HepG2 (cell line): ENCODE data around the gene MAST1. TPM values are rescaled to one million over a fixed set of nuclear protein-coding genes. Genes with fewer than 3 reads are reported as not detected.

Experiments
- ATAC-seq: fragments of 200-7000 bp; cut with Tn5 transposase; 3 replicates; pipeline ENCODE4 v1.9.1; 2020; ENCODE audit warnings: mild to moderate bottlenecking, moderate library complexity
- BruUV-seq: library from RNA; stranded (reverse); fragments of 400-500 nt; replicated peaks from 2 replicates; lab custom pipeline; 2021; lab: Mats Ljungman, UMichigan
- CTCF ChIA-PET: fragments of 300-600 bp; formaldehyde crosslinking; extraction: SDS; loops from one replicate; lab custom pipeline; 2021; ENCODE audit warnings: low total read pairs, inconsistent platforms, low intra/inter-chr PET ratio; lab: Yijun Ruan, JAX
- POLR2A ChIA-PET: fragments of 350-600 bp; sonication (Branson Sonifier 250); formaldehyde crosslinking; loops from one replicate; lab custom pipeline; 2020; ENCODE audit warnings: antibody characterized with exemption, inconsistent platforms; lab: Yijun Ruan, JAX
- DNase-seq: peaks from one replicate; pipeline ENCODE4 v3.0.0-alpha.2; 2015; ENCODE audit warnings: low spot score
- FAIRE-seq: peaks from 3 replicates; lab custom pipeline; 2011; peaks lifted over from hg19 to GRCh38; lab: Jason Lieb, UNC
- H2AFZ ChIP-seq: one replicate; pipeline ENCODE4 v1.6.1; 2011; ENCODE audit warnings: low read length, inconsistent platforms
- H3K27ac ChIP-seq: fragments of 300-600 bp; 3 replicates; pipeline ENCODE4 v1.8.0; 2011; ENCODE audit warnings: mixed run types, mild to moderate bottlenecking, mixed read lengths, low read length, inconsistent platforms; ENCODE audit not compliant: insufficient read depth; ENCODE audit errors: extremely low read length
- H3K27me3 ChIP-seq, 2 experiments: fragments of 200-600 bp in 1 of 2; 2 replicates in 1 of 2; 3 replicates in 1 of 2; pipeline versions ENCODE4 v1.6.0 to v1.8.0; 2011; ENCODE audit warnings: low read length in 2 of 2, mild to moderate bottlenecking in 2 of 2, moderate library complexity in 2 of 2, inconsistent platforms in 1 of 2; ENCODE audit not compliant: insufficient read depth in 2 of 2, control insufficient read depth in 1 of 2
- H3K36me3 ChIP-seq, 2 experiments: fragments of 200-600 bp in 1 of 2; replicated peaks in 1 of 2; 2 replicates in 1 of 2; 3 replicates in 1 of 2; pipeline versions ENCODE4 v1.5.1 to v1.8.0; 2011; ENCODE audit warnings: low read length in 2 of 2, inconsistent platforms in 1 of 2; ENCODE audit not compliant: insufficient read depth in 2 of 2, control insufficient read depth in 1 of 2
- H3K4me1 ChIP-seq: 2 replicates; pipeline ENCODE4 v1.5.1; 2012; ENCODE audit warnings: low read length, inconsistent platforms; ENCODE audit not compliant: insufficient read depth
- H3K4me2 ChIP-seq: 2 replicates; pipeline ENCODE4 v1.6.0; 2011; ENCODE audit warnings: low read depth, low read length, inconsistent platforms
- H3K4me3 ChIP-seq, 3 experiments: fragments of 200-600 bp in 1 of 3; sonication (generic), shearing (Covaris generic) in 1 of 3; replicated peaks in 1 of 3; 2 replicates each; pipeline ENCODE4 v1.5.1; 2011 to 2016; ENCODE audit warnings: low read length in 3 of 3, inconsistent platforms in 2 of 3, low read depth in 2 of 3, mild to moderate bottlenecking in 2 of 3, control low read depth in 1 of 3, mixed read lengths in 1 of 3; ENCODE audit not compliant: insufficient read depth in 1 of 3
- H3K79me2 ChIP-seq: one replicate; pipeline ENCODE4 v1.6.1; 2011; ENCODE audit warnings: low read length, inconsistent platforms; ENCODE audit not compliant: insufficient read depth
- H3K9ac ChIP-seq: 2 replicates; pipeline ENCODE4 v1.6.0; 2011; ENCODE audit warnings: mild to moderate bottlenecking, low read depth, low read length, inconsistent platforms; ENCODE audit not compliant: insufficient read depth
- H3K9me3 ChIP-seq: 2 replicates; pipeline ENCODE4 v1.5.1; 2012; ENCODE audit warnings: mild to moderate bottlenecking, low read length
- H4K20me1 ChIP-seq: 2 replicates; pipeline ENCODE4 v1.6.0; 2011; ENCODE audit warnings: inconsistent platforms, mild to moderate bottlenecking, low read length, moderate library complexity; ENCODE audit not compliant: insufficient read depth
- HNF4G ChIP-seq, 2 experiments: sonication (generic) in 1 of 2; formaldehyde crosslinking in 1 of 2; IDR thresholded peaks; 2 replicates each; pipeline versions ENCODE4 v1.4.0 to v1.6.1; 2011 to 2020; ENCODE audit warnings: borderline replicate concordance in 2 of 2, low read depth in 2 of 2, mild to moderate bottlenecking in 2 of 2, low read length in 1 of 2, missing genetic modification reagents in 1 of 2, moderate library complexity in 1 of 2
- TEAD3 ChIP-seq: optimal IDR thresholded peaks from 2 replicates; pipeline ENCODE3; 2016; ENCODE audit warnings: borderline replicate concordance
- TRIM24 ChIP-seq: sonication (generic); formaldehyde crosslinking; IDR thresholded peaks from 2 replicates; pipeline ENCODE4 v1.8.0; 2022; ENCODE audit warnings: mild to moderate bottlenecking, missing genetic modification reagents
- ZNF629 ChIP-seq: sonication (generic); formaldehyde crosslinking; conservative IDR thresholded peaks from 2 replicates; pipeline ENCODE4 v1.5.0; 2020; ENCODE audit warnings: missing genetic modification reagents
- ZNF709 ChIP-seq: sonication (generic); formaldehyde crosslinking; IDR thresholded peaks from 2 replicates; pipeline ENCODE4 v1.5.0; 2020; ENCODE audit warnings: mild to moderate bottlenecking, missing genetic modification reagents
- WGBS: methylation state at CpG from one replicate; pipeline ENCODE4 v1.1.6; 2017; ENCODE audit warnings: low lambda C conversion rate; 5-methylcytosine and 5-hydroxymethylcytosine counted together
- in situ Hi-C: cut with HindIII; loops from 2 replicates; pipeline ENCODE4 v1.10.0; 2017; ENCODE audit warnings: low pct_unique_long_range_greater_than_20kb; ENCODE audit not compliant: extremely low pct_ligation_motif_present
- intact Hi-C: fragments of 100-400 bp; cut with micrococcal nuclease; formaldehyde crosslinking; loops from one replicate; pipeline ENCODE4 v1.10.0; 2022; ENCODE audit not compliant: unreplicated experiment
- polyA plus RNA-seq, 8 experiments: library from polyadenylated mRNA; depleted of rRNA in 3 of 8; stranded (reverse) in 7 of 8; unstranded in 1 of 8; fragments of >200 nt; fragmentation: Illumina TruSeq in 4 of 8; extraction: Trizol in 4 of 8; gene quantifications; 2 replicates each; pipeline versions ENCODE4 v1.2.1 to v1.2.3, GENCODE V29; 2011 to 2016; ENCODE audit warnings: low read depth in 4 of 8, missing spikeins in 1 of 8, mixed read lengths in 1 of 8; ENCODE audit not compliant: insufficient read depth in 1 of 8
- total RNA-seq, 5 experiments: library from RNA; depleted of rRNA; stranded (reverse); fragments of >200 nt; fragmentation: Illumina TruSeq; extraction: Trizol; gene quantifications; 2 replicates each; pipeline ENCODE4 v1.2.3, GENCODE V29; 2016; ENCODE audit warnings: low read depth in 1 of 5
- TF ChIP-seq, protein P1 (sequence below): sonication (generic); formaldehyde crosslinking; IDR thresholded peaks from 2 replicates; pipeline ENCODE4 v1.4.0; 2020; ENCODE audit warnings: missing genetic modification reagents

Gene MAST1
- total and polyA plus RNA-seq, 2 of the 13 experiments (the other 11 are each of a cell fraction or from before 2014, with no cell fraction given), result 0.73 to 4.7 TPM

GRCh38 chr19:12875086-12875485 lies 36.8 kb downstream of the MAST1 start:
- TF ChIP-seq ZNF629 (CRISPR knock-in tag) (peak; percentile 53), ZNF709 (CRISPR knock-in tag) (no peak), HNF4G (IDR thresholded peaks at IDR 0.05; ENCODE audit: borderline replicate concordance, low read depth, low read length) (no peak), HNF4G (CRISPR knock-in tag; IDR thresholded peaks at IDR 0.05; ENCODE audit: borderline replicate concordance, low read depth) (no peak), TEAD3 (CRISPR knock-in tag) (no peak), TRIM24 (CRISPR knock-in tag) (no peak)
- TF ChIP-seq, protein P1, sequence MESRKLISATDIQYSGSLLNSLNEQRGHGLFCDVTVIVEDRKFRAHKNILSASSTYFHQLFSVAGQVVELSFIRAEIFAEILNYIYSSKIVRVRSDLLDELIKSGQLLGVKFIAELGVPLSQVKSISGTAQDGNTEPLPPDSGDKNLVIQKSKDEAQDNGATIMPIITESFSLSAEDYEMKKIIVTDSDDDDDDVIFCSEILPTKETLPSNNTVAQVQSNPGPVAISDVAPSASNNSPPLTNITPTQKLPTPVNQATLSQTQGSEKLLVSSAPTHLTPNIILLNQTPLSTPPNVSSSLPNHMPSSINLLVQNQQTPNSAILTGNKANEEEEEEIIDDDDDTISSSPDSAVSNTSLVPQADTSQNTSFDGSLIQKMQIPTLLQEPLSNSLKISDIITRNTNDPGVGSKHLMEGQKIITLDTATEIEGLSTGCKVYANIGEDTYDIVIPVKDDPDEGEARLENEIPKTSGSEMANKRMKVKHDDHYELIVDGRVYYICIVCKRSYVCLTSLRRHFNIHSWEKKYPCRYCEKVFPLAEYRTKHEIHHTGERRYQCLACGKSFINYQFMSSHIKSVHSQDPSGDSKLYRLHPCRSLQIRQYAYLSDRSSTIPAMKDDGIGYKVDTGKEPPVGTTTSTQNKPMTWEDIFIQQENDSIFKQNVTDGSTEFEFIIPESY (CRISPR knock-in tag), result no peak
- ChIA-PET POLR2A (no interaction called here), CTCF (no interaction called here)
- Histone ChIP-seq H3K9ac (no peak overlapping the region), H2AFZ (no peak overlapping the region), H3K9me3 (no peaks in the 10 kb centered on the region), H3K4me3 (no peak overlapping the region), H3K79me2 (no peaks in the 10 kb centered on the region), H3K4me1 (no peaks in the 10 kb centered on the region), H3K36me3 (no peaks in the 10 kb centered on the region), H3K27me3 (no peaks in the 10 kb centered on the region), H4K20me1 (no peaks in the 10 kb centered on the region), H3K4me2 (no peak overlapping the region), H3K27ac (no peak overlapping the region)
- DNase-seq (no peak), FAIRE-seq (no peak), ATAC-seq (no peak)
- 88% methylated on average over 6 of the region's 6 CpGs for WGBS
- BruUV-seq, result no TSS peak
- in situ Hi-C loops, result no loop called here
- intact Hi-C loops, result no loop called here
